Hepatocyte (in vitro differentiated cells): Measurements from ENCODE around the gene INS. TPM values are rescaled to one million over a fixed set of nuclear protein-coding genes. Genes with fewer than 3 reads are reported as not detected.
A peak's percentile ranks its signal among the peaks of the same experiment; 100 is the strongest.

Experiments used
- DNase-seq: peaks from one replicate; pipeline ENCODE4 v3.0.0-alpha.2; 2016; ENCODE audit warnings: low spot score
- H2AFZ ChIP-seq: fragments of 200-600 bp; sonication (generic); 2 replicates; pipeline ENCODE4 v1.6.0; 2016; ENCODE audit warnings: antibody characterized with exemption, mild to moderate bottlenecking
- H3K27ac ChIP-seq: fragments of 200-600 bp; sonication (generic); 2 replicates; pipeline ENCODE4 v1.5.1; 2016; ENCODE audit warnings: mild to moderate bottlenecking
- H3K27me3 ChIP-seq: fragments of 200-600 bp; sonication (generic); 2 replicates; pipeline ENCODE4 v1.6.1; 2016
- H3K36me3 ChIP-seq: fragments of 200-600 bp; sonication (generic); replicated peaks from 2 replicates; pipeline ENCODE4 v1.5.1; 2016; ENCODE audit warnings: low read depth; ENCODE audit not compliant: insufficient read depth
- H3K4me1 ChIP-seq: fragments of 200-600 bp; sonication (generic); 2 replicates; pipeline ENCODE4 v1.5.1; 2016; ENCODE audit warnings: mild to moderate bottlenecking, moderate library complexity; ENCODE audit not compliant: insufficient read depth
- H3K4me2 ChIP-seq: fragments of 200-600 bp; sonication (generic); 2 replicates; pipeline ENCODE4 v1.6.0; 2016
- H3K4me3 ChIP-seq: fragments of 200-600 bp; sonication (generic); 2 replicates; pipeline ENCODE4 v1.5.1; 2016; ENCODE audit warnings: mild to moderate bottlenecking
- H3K79me2 ChIP-seq: fragments of 200-600 bp; sonication (generic); 2 replicates; pipeline ENCODE4 v1.6.0; 2017; ENCODE audit warnings: mild to moderate bottlenecking
- H3K9me2 ChIP-seq: fragments of 200-600 bp; sonication (generic); replicated peaks from 2 replicates; pipeline ENCODE4 v1.6.0; 2017; ENCODE audit warnings: mild to moderate bottlenecking; ENCODE audit not compliant: insufficient read depth
- H3K9me3 ChIP-seq: fragments of 200-600 bp; sonication (generic); 2 replicates; pipeline ENCODE4 v1.5.1; 2016; ENCODE audit warnings: low read depth, mild to moderate bottlenecking
- H4K20me1 ChIP-seq: fragments of 200-600 bp; sonication (generic); 2 replicates; pipeline ENCODE4 v1.6.0; 2016; ENCODE audit warnings: mild to moderate bottlenecking; ENCODE audit not compliant: insufficient read depth, poor library complexity, severe bottlenecking
- EZH2 ChIP-seq: fragments of 200-600 bp; sonication (generic); IDR thresholded peaks from 2 replicates; pipeline ENCODE4 v1.6.1; 2016; ENCODE audit warnings: antibody characterized with exemption, mild to moderate bottlenecking, borderline replicate concordance
- EZH2phosphoT487 ChIP-seq: fragments of 200-600 bp; sonication (generic); IDR thresholded peaks from one replicate; pipeline ENCODE4 v1.6.1; 2018; ENCODE audit warnings: antibody characterized with exemption, mild to moderate bottlenecking, low read depth, moderate library complexity; ENCODE audit not compliant: unreplicated experiment, severe bottlenecking
- WGBS: methylation state at CpG from one replicate; pipeline ENCODE4 v1.1.6; 2016; ENCODE audit warnings: low lambda C conversion rate; ENCODE audit errors: missing lambda C conversion rate; 5-methylcytosine and 5-hydroxymethylcytosine counted together
- polyA plus RNA-seq: library from polyadenylated mRNA; unstranded; fragments of >200 nt; fragmentation: Nextera tagmentation; extraction: Ambion mirVana; gene quantifications from 2 replicates; pipeline ENCODE4 v1.2.1, GENCODE V29; 2016
- total RNA-seq: library from RNA; depleted of rRNA; stranded (reverse); fragments of >200 nt; gene quantifications from 2 replicates; pipeline ENCODE4 v1.2.3, GENCODE V29; 2014
- TF ChIP-seq, protein P1 (sequence below): fragments of 200-600 bp; sonication (generic); IDR thresholded peaks from 2 replicates; pipeline ENCODE4 v1.5.1; 2016; ENCODE audit warnings: antibody characterized with exemption, mild to moderate bottlenecking; ENCODE audit not compliant: poor library complexity

Gene INS
- total and polyA plus RNA-seq, 2 experiments from 2014 or later = not detected

DNA sequence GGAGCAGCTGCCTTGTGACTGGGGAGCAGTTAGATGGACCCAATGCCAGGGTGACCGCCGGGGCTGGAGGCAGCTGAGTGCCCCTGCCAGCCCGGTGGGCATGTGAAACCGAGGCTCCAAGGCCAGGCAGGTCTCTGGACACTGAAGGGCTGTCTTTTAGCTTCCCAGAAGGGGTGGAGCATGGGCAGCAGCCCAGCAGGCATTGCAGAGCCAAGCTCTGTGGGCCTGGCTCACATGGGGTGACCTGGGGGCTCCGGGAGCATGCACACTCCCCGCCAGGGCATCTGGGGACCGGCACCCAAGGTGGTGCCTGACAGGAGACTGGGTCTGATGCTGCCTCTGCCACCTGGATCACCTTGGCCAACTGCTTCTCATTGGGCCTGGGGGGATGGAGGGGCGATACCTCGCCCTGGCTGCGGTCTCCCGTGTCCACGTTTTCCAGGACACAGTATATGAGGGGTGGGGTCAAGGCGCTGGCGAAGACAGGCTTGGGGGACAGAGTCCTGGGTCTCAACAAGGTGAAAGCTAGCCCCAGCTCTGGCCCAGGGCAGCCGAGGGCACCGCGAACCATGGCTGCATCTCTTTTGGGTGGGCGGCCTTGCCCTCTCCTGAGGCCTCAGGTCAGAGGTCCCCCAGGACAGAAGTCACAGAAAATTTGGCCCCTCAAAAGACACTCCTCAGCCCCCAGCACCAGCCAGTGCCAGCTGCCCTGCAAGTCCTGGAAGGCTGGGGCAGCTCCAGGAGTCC lies 3.5 kb downstream of the INS start:
- no peaks in the 10 kb centered on the region for H3K27me3 ChIP-seq
- no peak for DNase-seq

DNA sequence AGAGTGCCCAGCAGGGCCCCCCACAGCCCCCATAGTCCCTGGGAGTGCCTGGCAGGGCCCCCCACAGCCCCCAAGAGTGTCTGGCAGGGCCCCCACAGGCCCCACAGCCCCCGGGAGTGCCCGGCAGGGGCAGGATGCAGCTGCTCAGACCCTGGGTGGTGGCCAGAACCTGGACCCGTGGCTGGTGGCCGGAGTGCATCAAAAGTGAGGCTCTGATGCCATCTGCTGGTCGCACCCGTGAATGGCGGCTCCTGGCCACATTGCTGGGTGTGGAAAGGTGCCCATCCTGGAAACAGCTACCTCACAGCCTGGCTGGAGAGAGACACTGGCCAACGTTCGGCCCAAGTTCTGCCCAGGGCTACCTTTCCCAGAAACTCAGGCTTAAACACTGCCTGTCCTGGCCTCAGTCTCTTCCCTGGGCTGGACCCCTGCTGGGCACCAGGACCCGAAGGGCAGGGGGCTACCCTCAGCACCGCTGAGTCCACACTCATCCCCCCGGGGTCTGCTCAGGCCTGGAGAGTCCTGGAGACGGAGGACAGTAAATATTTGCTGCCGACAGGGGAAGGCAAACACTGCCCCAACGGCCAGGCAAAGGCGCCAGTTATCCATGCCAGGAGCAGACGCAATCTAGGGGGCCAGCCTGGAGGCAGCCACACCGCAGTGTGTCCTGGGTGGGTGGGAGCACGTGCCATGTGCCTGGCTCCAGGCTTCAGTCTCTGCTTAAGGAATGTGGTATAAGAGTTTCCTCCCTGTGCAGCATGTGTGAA lies 4.4 kb downstream of the INS start:
- H3K36me3 ChIP-seq = no peaks in the 10 kb centered on the region
- no peaks in the 10 kb centered on the region for H4K20me1 ChIP-seq
- no peaks in the 10 kb centered on the region for H3K4me1 ChIP-seq
- H3K4me2 ChIP-seq = no peak overlapping the region
- no peak overlapping the region for H2AFZ ChIP-seq
- 42% methylated on average over 17 of the region's 19 CpGs for WGBS
- H3K27ac ChIP-seq = no peak overlapping the region
- no peaks in the 10 kb centered on the region for H3K9me2 ChIP-seq
- no peak overlapping the region for H3K4me3 ChIP-seq
- no peaks in the 10 kb centered on the region for H3K9me3 ChIP-seq
- TF ChIP-seq, protein P1, sequence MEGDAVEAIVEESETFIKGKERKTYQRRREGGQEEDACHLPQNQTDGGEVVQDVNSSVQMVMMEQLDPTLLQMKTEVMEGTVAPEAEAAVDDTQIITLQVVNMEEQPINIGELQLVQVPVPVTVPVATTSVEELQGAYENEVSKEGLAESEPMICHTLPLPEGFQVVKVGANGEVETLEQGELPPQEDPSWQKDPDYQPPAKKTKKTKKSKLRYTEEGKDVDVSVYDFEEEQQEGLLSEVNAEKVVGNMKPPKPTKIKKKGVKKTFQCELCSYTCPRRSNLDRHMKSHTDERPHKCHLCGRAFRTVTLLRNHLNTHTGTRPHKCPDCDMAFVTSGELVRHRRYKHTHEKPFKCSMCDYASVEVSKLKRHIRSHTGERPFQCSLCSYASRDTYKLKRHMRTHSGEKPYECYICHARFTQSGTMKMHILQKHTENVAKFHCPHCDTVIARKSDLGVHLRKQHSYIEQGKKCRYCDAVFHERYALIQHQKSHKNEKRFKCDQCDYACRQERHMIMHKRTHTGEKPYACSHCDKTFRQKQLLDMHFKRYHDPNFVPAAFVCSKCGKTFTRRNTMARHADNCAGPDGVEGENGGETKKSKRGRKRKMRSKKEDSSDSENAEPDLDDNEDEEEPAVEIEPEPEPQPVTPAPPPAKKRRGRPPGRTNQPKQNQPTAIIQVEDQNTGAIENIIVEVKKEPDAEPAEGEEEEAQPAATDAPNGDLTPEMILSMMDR = peak; percentile 93
- no peak for TF ChIP-seq EZH2phosphoT487
- H3K79me2 ChIP-seq = no peaks in the 10 kb centered on the region
- peak; percentile 88 for DNase-seq
- H3K27me3 ChIP-seq = no peaks in the 10 kb centered on the region

More for the DNA sequence above, 3.5 kb downstream of the INS start:
- TF ChIP-seq EZH2phosphoT487 = no peak
- TF ChIP-seq EZH2 = no peak
- TF ChIP-seq, protein P1 = no peak
- H3K4me2 ChIP-seq = no peak overlapping the region
- no peaks in the 10 kb centered on the region for H3K79me2 ChIP-seq
- no peaks in the 10 kb centered on the region for H3K36me3 ChIP-seq
- H3K4me3 ChIP-seq = no peak overlapping the region
- no peak overlapping the region for H2AFZ ChIP-seq
- H3K4me1 ChIP-seq = no peaks in the 10 kb centered on the region
- no peak overlapping the region for H3K27ac ChIP-seq
- H4K20me1 ChIP-seq = no peaks in the 10 kb centered on the region
- no peaks in the 10 kb centered on the region for H3K9me3 ChIP-seq
- 83% methylated on average over 18 of the region's 18 CpGs for WGBS
- H3K9me2 ChIP-seq = no peaks in the 10 kb centered on the region

DNA sequence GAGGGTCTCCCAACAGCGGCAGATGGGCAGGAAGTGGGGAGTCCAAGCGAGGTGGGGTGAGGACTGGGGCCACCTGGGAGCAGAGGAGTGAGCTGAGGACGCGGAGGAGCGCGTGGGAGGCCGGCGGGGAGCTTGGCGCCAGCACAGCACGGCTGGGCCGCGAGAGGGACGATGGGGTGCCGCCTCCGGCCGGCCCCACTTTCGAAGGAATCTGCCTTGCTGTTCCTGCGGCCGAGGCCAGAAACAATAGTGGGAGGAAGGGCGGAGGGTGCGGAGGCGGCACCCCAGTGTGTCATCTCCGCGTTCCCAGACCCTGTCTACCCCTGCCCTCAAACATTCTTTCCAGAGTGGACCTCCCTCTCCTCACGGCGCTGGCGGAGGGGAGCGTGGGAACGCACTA lies 5.5 kb downstream of the INS start:
- no peaks in the 10 kb centered on the region for H3K27me3 ChIP-seq
- no peaks in the 10 kb centered on the region for H3K9me2 ChIP-seq
- H3K36me3 ChIP-seq = no peaks in the 10 kb centered on the region
- DNase-seq = no peak
- H3K4me3 ChIP-seq = no peak overlapping the region
- no peak overlapping the region for H3K4me2 ChIP-seq
- H3K79me2 ChIP-seq = no peaks in the 10 kb centered on the region
- TF ChIP-seq, protein P1 = no peak
- TF ChIP-seq EZH2phosphoT487 (no peak), EZH2 (no peak)
- H4K20me1 ChIP-seq = no peaks in the 10 kb centered on the region
- WGBS = 88% methylated on average over 6 of the region's 29 CpGs
- no peaks in the 10 kb centered on the region for H3K9me3 ChIP-seq
- no peak overlapping the region for H2AFZ ChIP-seq
- no peak overlapping the region for H3K27ac ChIP-seq
- H3K4me1 ChIP-seq = peaks cover 8% of the 10 kb centered on the region
